ENCODE results near the gene HS3ST4.
"Not testable (repeated sequence)": the region's sequence is repeated elsewhere in the genome, so short reads cannot be mapped to it uniquely, and the experiment has no call there.

The HS3ST4 gene

DNA sequence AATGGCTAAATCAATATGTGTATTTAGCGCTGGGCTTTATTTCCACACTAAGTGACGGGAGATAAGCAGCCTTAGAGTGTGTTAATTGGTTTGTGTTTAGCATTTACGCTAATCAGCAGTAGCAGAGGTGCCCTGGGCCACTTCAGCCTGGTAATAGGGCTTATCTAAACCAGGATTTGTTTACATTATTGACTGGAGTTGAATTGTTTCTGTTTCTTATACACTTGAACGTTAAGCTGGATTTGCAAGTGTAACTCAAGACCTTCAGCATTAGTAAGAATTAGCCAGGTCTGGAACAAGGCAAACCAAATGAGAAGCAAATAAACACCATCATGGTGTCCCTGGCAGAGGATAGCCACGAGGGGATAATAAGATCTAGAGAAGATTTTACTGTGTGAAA, 313.6 kb downstream of the HS3ST4 start:
- no peak for DNase-seq (ENCODE audit: low spot score)

DNA sequence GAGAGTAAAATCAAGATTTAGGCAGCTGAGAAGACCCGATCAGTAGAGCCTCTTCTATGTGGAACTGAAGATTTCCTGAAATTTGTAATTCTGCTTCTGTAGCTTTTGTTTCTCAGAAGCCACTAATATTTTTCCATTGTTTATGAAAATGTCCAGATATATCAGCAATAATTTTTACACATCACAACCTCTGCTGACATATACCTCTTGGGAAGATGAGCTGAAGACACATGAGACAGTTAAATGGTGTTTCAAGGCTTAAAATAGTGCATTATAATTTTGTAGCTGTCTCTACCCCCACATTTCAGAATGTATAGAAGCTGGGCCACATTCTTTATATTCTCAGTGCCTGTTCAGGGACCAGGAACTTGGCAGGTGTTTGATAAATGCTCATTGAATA, 320.6 kb downstream of the HS3ST4 start:
- DNase-seq (ENCODE audit: low spot score) = no peak

GRCh38 chr16:26015776-26016175, 324.0 kb downstream of the HS3ST4 start:
- DNase-seq (ENCODE audit: low spot score) = no peak

GRCh38 chr16:26016989-26017388, 325.2 kb downstream of the HS3ST4 start:
- DNase-seq (ENCODE audit: low spot score) = no peak

- DNase-seq (ENCODE audit: low spot score) = no peak
These were observed 327.9 kb downstream of the HS3ST4 start for GRCh38 chr16:26019381-26020242.

GRCh38 chr16:26026709-26027450, 335.1 kb downstream of the HS3ST4 start:
- no peak for DNase-seq (ENCODE audit: low spot score)

GRCh38 chr16:26031286-26031685, 339.5 kb downstream of the HS3ST4 start:
- no peak for DNase-seq (ENCODE audit: low spot score)

GRCh38 chr16:26032661-26033060, 340.9 kb downstream of the HS3ST4 start:
- DNase-seq (ENCODE audit: low spot score) = not testable (repeated sequence)

DNA sequence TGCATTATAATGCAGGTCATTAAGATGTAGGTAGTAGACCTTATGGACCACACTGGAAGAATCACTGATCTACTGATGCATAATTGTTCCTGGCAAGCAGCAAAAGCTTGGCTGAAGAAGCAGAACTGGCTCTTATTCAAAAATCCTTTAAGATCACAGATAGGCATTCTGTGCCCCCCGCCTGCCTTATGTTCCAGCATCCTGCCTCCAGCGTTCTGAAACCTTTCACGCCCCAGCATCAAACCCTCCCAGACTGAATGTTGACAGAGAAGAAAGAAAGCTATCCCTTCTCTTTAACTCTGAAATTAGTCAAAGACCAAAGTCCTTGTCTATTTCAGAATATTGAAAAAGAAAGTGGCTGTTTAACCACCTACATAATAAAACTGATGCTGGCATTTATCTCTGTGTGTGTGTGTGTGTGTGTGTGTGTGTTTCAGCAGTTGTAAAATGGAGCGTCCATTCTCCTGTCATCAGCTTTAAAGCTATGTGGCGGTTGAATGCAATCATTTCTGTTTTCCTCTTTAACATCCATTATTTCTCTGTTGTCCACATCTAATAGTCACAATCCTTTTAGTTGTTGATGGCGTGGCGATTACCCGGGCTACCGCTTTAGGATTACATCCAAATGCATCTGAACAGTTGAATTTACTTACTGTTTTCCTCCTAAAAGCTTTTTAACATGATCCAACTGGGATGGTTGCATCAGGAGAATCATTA, 350.4 kb downstream of the HS3ST4 start:
- no peak for DNase-seq (ENCODE audit: low spot score)

DNA sequence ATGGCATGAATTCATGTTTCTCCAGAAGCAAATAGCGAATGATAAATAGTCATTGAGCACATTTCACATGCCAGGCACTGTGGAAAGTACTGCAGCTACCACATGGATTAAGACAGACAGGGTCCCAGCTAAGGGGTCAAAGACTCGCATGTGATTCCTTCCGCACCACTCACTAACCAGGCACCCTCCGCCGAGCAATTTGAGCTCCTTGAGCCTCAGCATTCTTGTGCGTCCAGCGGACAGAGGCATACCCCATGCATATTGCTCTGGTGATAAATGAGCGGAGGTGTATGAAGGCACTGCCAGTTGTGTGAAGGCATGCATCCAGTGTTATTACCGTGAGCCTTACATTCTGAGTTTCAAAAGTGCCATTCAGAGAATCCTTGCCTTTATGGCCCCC, 358.7 kb downstream of the HS3ST4 start:
- DNase-seq (ENCODE audit: low spot score) = no peak

GRCh38 chr16:26051063-26051462, 359.3 kb downstream of the HS3ST4 start:
- DNase-seq (ENCODE audit: low spot score) = no peak

- no peak for DNase-seq (ENCODE audit: low spot score)
These were observed 362.1 kb downstream of the HS3ST4 start for GRCh38 chr16:26053889-26054288.

GRCh38 chr16:26058326-26058725, 366.6 kb downstream of the HS3ST4 start:
- DNase-seq (ENCODE audit: low spot score) = no peak

DNA sequence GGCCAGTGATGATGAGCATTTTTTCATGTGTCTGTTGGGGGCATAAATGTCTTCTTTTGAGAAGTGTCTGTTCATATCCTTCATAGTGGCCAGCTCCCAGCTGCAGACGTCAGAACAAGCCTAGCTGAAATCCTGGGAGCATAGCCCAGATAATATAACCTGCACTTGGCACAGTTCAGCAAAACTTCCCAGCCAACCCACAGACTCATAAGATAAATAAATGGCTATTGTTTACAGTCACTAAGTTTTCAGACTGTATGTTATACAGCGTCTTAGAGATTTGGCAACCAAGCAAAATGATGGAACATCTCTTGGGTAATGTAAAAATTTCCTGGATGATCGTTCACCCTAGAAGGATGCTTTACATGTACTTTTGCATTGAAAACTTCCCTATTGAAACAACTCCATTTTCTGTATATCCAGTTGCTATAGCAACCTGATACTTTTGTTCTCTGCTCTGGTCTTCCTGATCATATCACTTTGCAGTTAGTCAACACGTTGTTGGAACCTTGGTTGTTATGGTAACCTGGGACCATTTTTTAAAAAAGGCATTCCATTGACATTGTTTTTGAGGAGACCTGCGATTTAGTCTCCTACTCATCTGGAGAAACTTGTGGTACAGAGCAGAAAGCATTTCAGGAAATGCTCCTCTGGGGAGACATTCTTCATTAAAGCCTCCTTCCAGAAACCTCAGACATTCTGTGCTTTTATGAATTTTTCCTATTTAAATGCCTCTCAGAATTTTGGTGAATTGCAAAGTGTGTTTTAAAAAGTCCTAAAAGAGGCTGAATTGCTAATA, 378.7 kb downstream of the HS3ST4 start:
- no peak for DNase-seq (ENCODE audit: low spot score)

DNA sequence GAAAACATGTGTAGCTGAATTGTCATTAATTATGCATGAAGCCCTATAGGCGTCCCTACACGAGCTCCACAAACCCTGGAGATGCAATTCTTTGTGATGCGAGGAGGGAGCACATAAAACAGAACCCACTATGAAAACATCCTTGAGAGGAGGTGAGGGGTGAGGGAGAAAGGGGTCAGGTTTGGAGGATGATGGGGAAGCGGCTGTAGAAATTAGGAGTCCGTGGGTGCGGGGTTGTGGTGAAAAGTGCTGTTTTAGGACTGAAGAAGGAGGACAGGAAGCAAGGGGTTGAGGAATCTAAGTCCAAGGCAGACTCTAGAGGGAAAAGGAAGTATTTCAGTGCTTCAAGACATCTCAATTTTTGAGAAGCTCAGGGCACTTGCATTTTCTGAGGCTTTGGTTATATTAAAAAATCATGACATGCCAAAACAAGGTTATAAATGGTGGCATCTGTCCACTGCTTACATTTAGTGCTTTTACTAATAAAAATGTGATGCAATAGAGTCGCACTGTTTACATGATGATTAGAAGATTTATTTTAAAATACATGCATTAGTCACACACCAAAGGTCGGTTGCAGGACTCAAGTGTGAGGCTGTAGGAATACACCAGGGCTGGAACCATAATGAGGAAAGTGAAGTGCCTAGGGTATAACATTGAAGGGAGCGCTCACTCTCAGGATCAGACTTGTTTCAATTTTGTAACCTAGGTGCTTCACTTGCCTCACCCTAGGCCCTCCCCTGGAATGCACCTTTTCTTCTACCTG, 379.5 kb downstream of the HS3ST4 start:
- DNase-seq (ENCODE audit: low spot score) = no peak

DNA sequence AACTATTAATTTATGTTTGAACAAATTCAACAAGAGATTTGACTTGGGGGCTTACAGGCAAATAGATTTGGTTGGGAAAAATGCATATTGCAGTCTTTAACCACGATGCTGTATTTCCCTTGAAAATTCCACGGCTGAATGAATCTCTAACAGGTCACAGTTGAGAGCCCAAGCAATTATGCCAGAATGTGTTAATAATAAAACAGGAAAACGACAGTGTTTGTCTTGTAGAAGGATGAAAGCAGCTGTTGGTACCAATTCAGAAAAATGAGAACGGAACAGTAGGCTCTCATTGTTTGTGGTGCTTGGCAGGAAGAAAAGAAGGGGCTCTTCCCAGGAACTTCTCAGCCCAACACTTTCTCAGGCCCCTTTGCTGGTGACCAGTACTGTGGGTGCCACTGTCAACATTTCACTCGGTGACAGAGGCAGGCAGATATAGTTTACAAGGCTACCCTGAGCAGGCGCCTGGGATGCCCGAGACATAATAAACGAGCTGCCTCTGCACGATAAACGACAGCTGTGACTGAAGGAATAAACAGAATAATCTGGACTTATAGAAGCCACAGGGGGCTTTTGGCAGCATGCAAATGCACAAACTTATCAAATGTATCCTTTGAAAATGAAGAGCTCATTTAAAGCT, 387.1 kb downstream of the HS3ST4 start:
- no peak for DNase-seq (ENCODE audit: low spot score)

DNA sequence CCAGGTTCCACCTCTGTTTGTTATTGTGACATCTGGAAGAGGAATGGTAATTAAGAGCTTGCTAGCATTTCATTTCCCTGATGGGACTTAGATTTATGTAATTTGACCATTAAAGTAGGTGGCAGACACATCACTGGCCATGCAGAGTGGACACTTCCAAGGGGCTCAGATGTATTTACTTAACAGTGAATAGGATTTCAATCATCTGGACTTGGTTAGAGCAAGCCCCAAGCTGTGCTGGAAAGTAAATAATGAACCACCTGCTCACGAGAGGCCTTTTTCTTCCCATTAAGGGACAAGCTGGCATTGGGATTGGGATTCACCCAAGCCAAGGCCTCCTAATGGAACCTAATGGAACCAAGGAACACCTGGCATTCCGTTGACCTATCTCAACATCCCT, 395.3 kb downstream of the HS3ST4 start:
- no peak for DNase-seq (ENCODE audit: low spot score)

- DNase-seq (ENCODE audit: low spot score) = no peak
These were observed 399.8 kb downstream of the HS3ST4 start for GRCh38 chr16:26091511-26091910.

GRCh38 chr16:26098206-26098605, 406.4 kb downstream of the HS3ST4 start:
- DNase-seq (ENCODE audit: low spot score) = not testable (repeated sequence)

GRCh38 chr16:26102369-26102768, 410.6 kb downstream of the HS3ST4 start:
- DNase-seq (ENCODE audit: low spot score) = no peak

Measured in NAMALWA (cell line).